Globus pallidus (tissue), 1 donor: ENCODE data around the gene GON4L.
"Not testable (repeated sequence)": the region's sequence is repeated elsewhere in the genome, so short reads cannot be mapped to it uniquely, and the experiment has no call there.

ENCODE experiments used
- DNase-seq: peaks from one replicate; pipeline ENCODE4 v3.0.0-alpha.2; 2015; ENCODE audit warnings: low spot score

The GON4L gene, protein sequence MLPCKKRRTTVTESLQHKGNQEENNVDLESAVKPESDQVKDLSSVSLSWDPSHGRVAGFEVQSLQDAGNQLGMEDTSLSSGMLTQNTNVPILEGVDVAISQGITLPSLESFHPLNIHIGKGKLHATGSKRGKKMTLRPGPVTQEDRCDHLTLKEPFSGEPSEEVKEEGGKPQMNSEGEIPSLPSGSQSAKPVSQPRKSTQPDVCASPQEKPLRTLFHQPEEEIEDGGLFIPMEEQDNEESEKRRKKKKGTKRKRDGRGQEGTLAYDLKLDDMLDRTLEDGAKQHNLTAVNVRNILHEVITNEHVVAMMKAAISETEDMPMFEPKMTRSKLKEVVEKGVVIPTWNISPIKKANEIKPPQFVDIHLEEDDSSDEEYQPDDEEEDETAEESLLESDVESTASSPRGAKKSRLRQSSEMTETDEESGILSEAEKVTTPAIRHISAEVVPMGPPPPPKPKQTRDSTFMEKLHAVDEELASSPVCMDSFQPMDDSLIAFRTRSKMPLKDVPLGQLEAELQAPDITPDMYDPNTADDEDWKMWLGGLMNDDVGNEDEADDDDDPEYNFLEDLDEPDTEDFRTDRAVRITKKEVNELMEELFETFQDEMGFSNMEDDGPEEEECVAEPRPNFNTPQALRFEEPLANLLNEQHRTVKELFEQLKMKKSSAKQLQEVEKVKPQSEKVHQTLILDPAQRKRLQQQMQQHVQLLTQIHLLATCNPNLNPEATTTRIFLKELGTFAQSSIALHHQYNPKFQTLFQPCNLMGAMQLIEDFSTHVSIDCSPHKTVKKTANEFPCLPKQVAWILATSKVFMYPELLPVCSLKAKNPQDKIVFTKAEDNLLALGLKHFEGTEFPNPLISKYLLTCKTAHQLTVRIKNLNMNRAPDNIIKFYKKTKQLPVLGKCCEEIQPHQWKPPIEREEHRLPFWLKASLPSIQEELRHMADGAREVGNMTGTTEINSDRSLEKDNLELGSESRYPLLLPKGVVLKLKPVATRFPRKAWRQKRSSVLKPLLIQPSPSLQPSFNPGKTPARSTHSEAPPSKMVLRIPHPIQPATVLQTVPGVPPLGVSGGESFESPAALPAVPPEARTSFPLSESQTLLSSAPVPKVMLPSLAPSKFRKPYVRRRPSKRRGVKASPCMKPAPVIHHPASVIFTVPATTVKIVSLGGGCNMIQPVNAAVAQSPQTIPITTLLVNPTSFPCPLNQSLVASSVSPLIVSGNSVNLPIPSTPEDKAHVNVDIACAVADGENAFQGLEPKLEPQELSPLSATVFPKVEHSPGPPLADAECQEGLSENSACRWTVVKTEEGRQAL (N-terminal part only)

DNA sequence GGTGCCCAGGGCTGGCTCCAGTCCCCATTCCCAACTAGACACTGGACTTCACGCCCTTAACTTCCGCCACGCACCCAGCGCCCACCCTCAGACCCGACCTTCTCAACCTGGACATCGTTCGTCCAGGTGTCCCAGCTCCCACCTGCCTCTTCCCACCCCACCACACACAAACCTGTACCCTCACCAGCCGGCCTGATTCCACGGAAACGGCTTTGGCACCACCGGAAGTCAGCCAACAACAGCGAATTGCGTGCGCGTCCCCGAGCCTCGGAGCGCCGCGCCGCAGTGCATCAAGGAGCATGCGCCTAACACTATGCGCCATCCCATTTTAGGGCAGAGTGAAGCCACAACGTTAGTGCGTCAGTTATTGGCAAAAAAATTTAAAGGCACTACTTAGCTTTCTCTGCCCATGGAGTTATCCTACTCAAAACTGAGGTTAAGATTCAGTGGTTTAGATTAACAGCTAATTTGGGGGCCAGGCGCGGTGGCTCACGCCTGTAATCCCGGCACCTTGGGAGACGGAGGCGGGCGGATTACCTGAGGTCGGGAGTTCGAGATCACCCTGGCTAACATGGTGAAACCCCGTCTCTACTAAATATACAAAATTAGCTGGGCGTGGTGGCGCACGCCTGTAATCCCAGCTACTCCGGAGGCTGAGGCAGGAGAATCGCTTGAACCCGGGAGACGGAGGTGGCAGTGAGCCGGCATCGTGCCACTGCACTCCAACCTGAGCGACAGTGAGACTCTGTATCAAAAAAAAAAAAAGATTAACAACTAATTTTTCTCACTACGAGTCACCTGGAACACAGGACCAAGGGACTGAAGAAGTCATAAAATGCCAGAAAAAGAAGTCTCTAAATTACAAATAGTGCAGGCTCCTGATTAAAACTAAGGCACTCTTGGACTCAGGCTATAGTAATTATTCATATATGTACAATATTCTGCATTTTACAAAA is at the start of gene GON4L:
Gene GON4L (minus strand): TSS at position 240 of the 956 bp plus-strand sequence. CDS start 3,434 bp downstream, outside the sequence.
- peak; percentile 91 for DNase-seq

GRCh38 chr1:155904261-155904660 is 47.2 kb upstream of the GON4L start:
- no peak for DNase-seq

- DNase-seq = no peak
These were observed 43.1 kb upstream of the GON4L start for GRCh38 chr1:155900161-155900560.

DNA sequence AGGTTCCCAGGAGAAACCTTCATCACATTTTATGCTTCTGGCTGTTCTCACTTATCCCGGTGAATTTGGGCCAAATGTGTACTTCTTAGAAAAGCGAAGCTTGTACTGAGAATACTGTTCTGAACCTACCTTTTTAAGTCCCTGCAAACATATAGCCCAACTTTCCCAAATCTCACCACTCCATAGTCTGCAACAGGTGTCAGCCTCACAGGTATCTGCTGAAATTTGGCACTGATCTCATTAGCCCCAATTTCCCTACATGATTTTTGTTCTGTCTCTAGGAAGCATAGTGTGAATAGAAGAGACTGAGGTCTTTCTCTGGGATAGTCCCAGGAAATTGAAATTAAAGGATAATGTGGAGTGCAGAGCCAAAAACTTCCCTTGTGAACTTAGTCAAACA is 42.7 kb upstream of the GON4L start:
- DNase-seq = no peak

GRCh38 chr1:155898888-155899287 is 41.9 kb upstream of the GON4L start:
- no peak for DNase-seq

DNA sequence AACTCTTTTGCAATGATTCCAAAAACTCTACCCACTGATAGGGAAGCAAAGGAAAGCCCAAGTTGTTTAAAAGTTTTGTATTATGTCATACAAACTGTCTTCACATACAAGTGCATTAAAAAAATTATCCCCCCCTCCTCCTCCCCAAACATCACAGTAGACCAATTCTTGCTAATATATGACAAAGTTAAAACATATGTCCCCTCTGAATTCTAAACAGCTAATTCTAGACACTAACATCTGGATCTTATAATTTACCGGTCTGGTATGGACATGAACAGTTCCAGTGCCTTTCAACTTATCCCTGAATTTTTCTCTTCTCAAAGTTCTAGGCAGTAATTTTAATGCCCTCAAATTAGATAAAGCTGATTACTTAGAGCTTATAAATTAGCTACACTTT is 40.7 kb upstream of the GON4L start:
- DNase-seq = no peak

DNA sequence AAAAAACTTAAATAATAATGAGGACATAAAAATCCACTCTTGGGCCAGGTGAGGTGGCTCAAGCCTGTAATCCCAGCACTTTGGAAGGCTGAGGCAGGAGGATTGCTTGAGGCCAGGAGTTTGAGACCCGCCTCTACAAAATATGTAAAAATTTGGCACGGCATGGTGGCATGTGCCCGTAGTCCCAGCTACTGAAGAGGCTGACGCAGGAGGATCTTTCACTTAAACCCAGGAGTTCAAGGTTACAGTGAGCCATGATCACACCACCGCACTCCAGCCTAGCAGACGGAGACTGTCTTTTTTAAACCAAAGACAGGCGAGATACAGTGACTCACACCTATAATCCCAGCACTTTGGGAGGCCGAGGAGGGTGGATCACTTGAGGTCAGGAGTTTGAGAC is 39.5 kb upstream of the GON4L start:
- not testable (repeated sequence) for DNase-seq

DNA sequence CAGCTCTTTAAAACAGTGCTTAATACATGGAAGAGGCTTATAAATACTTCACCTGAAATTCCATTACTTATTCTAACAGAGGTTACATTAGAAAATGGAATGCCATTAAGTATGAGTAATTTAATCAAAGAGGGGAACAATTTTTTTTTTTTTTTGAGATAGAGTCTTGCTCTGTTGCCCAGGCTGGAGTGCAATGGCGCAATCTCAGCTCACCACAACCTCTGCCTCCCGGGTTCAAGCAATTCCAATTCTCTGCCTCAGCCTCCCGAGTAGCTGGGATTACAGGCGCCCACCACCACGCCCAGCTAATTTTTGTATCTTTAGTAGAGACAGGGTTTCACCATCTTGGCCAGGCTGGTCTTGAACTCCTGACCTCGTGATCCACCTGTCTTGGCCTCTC is 38.6 kb upstream of the GON4L start:
- not testable (repeated sequence) for DNase-seq

GRCh38 chr1:155893389-155894142 is 36.6 kb upstream of the GON4L start:
- DNase-seq = no peak

DNA sequence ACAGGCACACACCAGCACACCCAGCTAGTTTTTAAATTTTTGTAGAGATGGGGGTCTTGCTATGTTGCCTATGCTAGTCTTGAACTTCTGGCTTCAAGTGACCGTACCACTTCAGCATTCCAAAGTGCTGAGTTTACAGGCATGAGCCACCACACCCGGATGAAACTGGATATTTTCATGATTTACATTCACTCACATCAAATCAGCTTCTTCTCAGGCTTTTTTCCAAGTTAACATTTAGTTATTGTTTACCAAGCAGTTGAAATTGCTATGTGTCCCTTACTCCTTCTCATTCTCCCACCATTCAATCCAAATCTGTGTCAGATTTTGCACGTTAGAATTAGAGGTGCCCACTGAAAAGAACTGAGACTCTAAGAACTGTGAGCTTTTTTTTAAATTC is 35.8 kb upstream of the GON4L start:
- DNase-seq = no peak

DNA sequence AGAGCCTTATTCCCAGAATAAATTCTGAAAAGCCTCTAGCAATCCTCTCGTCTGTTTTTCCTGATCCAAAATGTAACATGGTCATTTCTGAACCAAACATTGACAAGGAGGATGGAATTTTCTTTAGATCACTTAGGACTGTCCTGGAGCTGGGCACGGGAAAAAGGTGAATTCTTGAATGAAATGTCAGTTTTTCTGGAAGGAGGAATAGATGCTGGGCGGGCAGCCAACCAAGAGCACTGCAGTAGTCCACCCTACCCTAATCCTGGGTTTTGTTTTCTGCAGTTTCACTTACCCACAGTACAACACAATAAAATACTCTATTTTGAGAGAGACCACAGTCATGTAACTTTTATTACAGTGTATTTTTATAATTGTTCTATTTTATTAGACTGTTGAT is 33.2 kb upstream of the GON4L start:
- no peak for DNase-seq

DNA sequence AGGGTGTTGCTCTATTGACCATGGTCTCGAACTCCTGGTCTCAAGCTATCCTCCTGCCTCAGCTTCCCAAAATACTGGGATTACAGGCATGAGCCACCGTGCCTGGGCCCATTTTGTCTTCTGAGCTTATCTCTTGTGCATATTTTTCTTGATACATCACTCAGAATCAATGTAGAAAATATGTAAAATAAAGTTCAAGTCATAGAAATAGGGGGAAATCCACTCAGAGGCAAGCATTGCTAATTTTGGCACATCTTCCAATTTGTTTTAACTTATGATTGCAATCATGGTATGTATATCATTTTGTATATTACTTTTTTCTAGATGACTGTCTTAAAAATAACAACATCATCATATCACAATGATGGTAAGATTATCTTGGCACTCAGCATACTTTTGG is 32.6 kb upstream of the GON4L start:
- no peak for DNase-seq

- DNase-seq = no peak
These were observed 31.5 kb upstream of the GON4L start for GRCh38 chr1:155888481-155888880.

- no peak for DNase-seq
These were observed 28.0 kb upstream of the GON4L start for GRCh38 chr1:155884982-155885381.

DNA sequence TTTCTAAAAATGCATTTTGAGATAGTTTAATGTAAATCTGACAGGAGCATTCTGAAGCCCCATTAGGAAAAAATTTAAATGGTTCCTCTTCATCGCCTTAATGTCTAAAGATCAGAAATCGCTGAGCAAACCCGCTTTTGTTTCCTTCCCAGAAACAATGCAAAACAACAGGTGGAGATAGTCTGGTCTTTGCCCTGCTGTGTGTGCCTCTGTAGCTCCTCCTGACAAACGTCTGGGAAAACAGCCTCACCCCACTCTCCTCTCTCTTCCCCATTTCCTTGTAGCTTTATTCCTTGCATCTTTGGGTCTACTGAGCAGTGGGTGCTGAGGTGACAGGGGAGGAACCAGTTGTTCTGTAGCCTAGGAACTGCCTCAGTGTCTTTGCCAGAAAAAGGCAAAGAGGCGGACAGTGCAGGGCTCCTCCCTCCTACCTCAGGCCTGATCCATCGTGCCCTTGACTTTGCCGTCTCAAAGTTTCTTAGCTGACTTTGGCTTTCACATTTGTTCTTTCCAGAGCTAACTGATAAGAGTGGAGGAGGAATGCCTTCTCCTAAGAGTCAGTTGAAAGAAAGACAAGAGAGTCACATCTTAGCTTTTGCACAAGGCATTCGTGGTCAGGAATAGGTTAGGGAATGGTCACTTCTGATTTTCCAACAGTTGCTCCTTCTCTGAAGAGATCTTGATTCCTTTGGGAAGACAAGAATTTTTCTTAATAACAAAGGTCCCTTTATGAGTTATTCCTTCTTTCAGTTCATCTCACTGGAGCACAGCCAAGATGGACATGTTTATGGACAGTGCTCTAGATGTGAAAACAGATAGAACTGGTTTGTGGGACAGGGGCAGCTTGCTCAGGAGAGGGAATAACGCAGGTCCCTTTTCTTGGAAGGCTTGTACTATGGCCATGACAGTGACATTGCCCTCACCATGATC is 27.3 kb upstream of the GON4L start:
- no peak for DNase-seq

- no peak for DNase-seq
These were observed 25.8 kb upstream of the GON4L start for GRCh38 chr1:155882766-155883165.

- DNase-seq = no peak
These were observed 25.2 kb upstream of the GON4L start for GRCh38 chr1:155882235-155882634.

DNA sequence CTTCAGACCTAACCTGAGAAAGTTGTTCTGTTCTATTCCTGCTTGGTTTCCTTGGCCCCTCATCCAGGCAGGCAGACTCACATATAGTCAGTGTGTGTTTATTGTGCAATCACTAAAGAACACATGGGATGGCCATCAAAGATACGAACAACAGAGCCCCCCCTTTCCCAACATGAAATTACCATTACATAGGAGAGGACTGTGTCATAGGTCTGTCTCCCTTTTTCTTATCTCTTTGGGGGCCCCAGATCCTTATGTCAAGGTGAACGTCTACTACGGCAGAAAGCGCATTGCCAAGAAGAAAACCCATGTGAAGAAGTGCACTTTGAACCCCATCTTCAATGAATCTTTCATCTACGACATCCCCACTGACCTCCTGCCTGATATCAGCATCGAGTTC is 23.9 kb upstream of the GON4L start:
- no peak for DNase-seq

DNA sequence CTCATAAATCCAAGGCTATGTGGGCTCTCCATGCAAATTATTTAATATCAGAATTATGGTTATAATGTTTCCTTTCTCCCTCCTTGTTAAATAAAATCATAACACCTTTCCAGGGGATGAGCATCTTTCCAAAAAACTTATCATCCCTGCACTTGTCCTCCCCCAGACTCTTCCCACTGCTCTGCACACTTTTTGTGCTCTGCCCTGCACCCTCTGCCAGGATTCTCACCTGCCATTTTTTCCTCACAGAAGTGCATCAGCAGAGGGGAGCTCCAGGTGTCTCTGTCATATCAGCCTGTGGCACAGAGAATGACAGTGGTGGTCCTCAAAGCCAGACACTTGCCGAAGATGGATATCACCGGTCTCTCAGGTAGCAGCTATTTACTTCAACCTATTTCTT is 23.2 kb upstream of the GON4L start:
- DNase-seq = no peak
